Erythroblast (primary cell): Measurements from ENCODE around the gene ABCA1.

Source experiments
- GATA1 ChIP-seq: IDR thresholded peaks from 2 replicates; pipeline ENCODE4 v1.6.1; 2011; ENCODE audit warnings: low read depth, mild to moderate bottlenecking, control low read depth, low read length, moderate library complexity
- POLR2A ChIP-seq: IDR thresholded peaks from 2 replicates; pipeline ENCODE4 v1.6.1; 2011; ENCODE audit warnings: mild to moderate bottlenecking, low read length

DNA sequence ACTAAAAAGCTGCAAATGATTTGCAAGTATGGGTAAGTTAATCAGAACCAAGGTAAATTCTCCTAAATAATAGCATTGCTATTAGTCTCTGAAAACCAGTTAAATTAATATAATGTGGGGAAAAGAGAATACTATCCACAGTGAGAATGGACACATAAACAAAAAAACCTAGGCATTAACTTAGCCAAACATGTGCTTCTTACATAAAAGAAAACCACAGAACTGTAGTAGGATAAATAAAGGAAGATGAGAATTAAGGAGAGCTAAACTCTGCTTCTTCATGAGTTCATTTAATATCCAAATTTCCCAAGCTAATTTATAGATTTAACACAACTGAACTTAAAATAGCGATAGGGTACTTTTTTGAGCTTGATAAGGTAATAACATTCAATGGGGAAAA, 31.8 kb downstream of the ABCA1 start:
- TF ChIP-seq POLR2A (no peak), GATA1 (no peak)
